Mammary epithelial cell (primary cell): Measurements from ENCODE around the gene C16orf89.

Experiments
- CTCF ChIP-seq, 2 donors: IDR thresholded peaks in 1 of 2; conservative IDR thresholded peaks in 1 of 2; 2 replicates each; pipeline ENCODE4 v1.5.1; 2011 to 2012; ENCODE audit warnings: inconsistent platforms in 2 of 2, low read length in 2 of 2, mild to moderate bottlenecking in 2 of 2, control low read depth in 1 of 2, low read depth in 1 of 2; ENCODE audit not compliant: insufficient read depth in 1 of 2; ENCODE audit errors: extremely low read depth in 1 of 2
- EZH2 ChIP-seq: IDR thresholded peaks from 2 replicates; pipeline ENCODE4 v1.6.1; 2012; ENCODE audit warnings: low read length, inconsistent platforms, borderline replicate concordance

GRCh38 chr16:5028950-5029475 is 36.7 kb downstream of the C16orf89 start:
- no peak for TF ChIP-seq CTCF (conservative IDR thresholded peaks at IDR 0.05 in 1 of 2, IDR thresholded peaks at IDR 0.05 in 1 of 2; ENCODE audit: extremely low read depth in 1 of 2, insufficient read depth in 1 of 2, low read depth in 1 of 2, low read length in 2 of 2)
- no peak for TF ChIP-seq EZH2
